Panc1 (cell line): ENCODE results near the gene FNIP2. TPM values are rescaled to one million over a fixed set of nuclear protein-coding genes. Genes with fewer than 3 reads are reported as not detected.

Source experiments
- ATAC-seq: fragments of 200-7000 bp; cut with Tn5 transposase; 2 replicates; pipeline ENCODE4 v1.9.1; 2020; ENCODE audit warnings: mild to moderate bottlenecking, moderate library complexity
- BruUV-seq: library from RNA; stranded (reverse); fragments of 400-500 nt; replicated peaks from 2 replicates; lab custom pipeline; 2021; lab: Mats Ljungman, UMichigan
- CTCF ChIA-PET: fragments of 300-600 bp; sonication (Branson Sonifier 250); formaldehyde crosslinking; loops from one replicate; lab custom pipeline; 2022; ENCODE audit warnings: antibody characterized with exemption; lab: Charles Lee
- POLR2A ChIA-PET: fragments of 300-600 bp; sonication (Branson Sonifier 250); formaldehyde crosslinking; loops from one replicate; lab custom pipeline; 2022; ENCODE audit warnings: antibody characterized with exemption; lab: Charles Lee
- DNase-seq: peaks from one replicate; pipeline ENCODE4 v3.0.0-alpha.2; 2010; ENCODE audit warnings: low read depth, low spot score
- H3K27ac ChIP-seq: 2 replicates; pipeline ENCODE4 v1.5.1; 2011; ENCODE audit warnings: mild to moderate bottlenecking, low read length, inconsistent platforms
- H3K27me3 ChIP-seq: fragments of 200-500 bp; sonication (Bioruptor generic); 2 replicates; pipeline ENCODE4 v1.6.0; 2014; ENCODE audit warnings: low read length, inconsistent platforms; ENCODE audit not compliant: control insufficient read depth, insufficient read depth
- H3K36me3 ChIP-seq: fragments of 200-500 bp; sonication (Bioruptor generic); 2 replicates; pipeline ENCODE4 v1.5.1; 2014; ENCODE audit warnings: inconsistent platforms, mild to moderate bottlenecking, low read length, moderate library complexity; ENCODE audit not compliant: control insufficient read depth, insufficient read depth
- H3K4me1 ChIP-seq: 2 replicates; pipeline ENCODE4 v1.5.1; 2011; ENCODE audit warnings: inconsistent platforms, mild to moderate bottlenecking, low read length, moderate library complexity; ENCODE audit not compliant: control insufficient read depth, insufficient read depth
- H3K4me3 ChIP-seq, 2 experiments: 2 replicates each; pipeline ENCODE4 v1.5.1; 2011 to 2012; ENCODE audit warnings: low read depth in 2 of 2, low read length in 2 of 2, mild to moderate bottlenecking in 2 of 2, inconsistent platforms in 1 of 2, moderate library complexity in 1 of 2
- H3K9me3 ChIP-seq: fragments of 200-500 bp; sonication (Bioruptor generic); 2 replicates; pipeline ENCODE4 v1.5.1; 2014; ENCODE audit warnings: low read depth, mild to moderate bottlenecking, inconsistent platforms, low read length, moderate library complexity; ENCODE audit not compliant: control insufficient read depth, insufficient read depth
- CTCF ChIP-seq: fragments of 450-650 bp; IDR thresholded peaks from 2 replicates; pipeline ENCODE4 v1.5.1; 2017; ENCODE audit warnings: mild to moderate bottlenecking
- POLR2AphosphoS5 ChIP-seq: IDR thresholded peaks from 2 replicates; pipeline ENCODE4 v1.6.1; 2012; ENCODE audit warnings: mild to moderate bottlenecking, low read depth, low read length, moderate library complexity
- REST ChIP-seq, 2 experiments: IDR thresholded peaks; 2 replicates each; pipeline ENCODE4 v1.6.1; 2011 to 2012; ENCODE audit warnings: low read depth in 2 of 2, control low read depth in 1 of 2, low read length in 1 of 2, mild to moderate bottlenecking in 1 of 2, moderate library complexity in 1 of 2; ENCODE audit not compliant: insufficient read depth in 1 of 2
- SIN3A ChIP-seq: IDR thresholded peaks from 2 replicates; pipeline ENCODE4 v1.6.1; 2012; ENCODE audit warnings: low read depth, mild to moderate bottlenecking, low read length, moderate library complexity, borderline replicate concordance; ENCODE audit not compliant: insufficient read depth
- TCF7L2 ChIP-seq: IDR thresholded peaks from 2 replicates; pipeline ENCODE4 v1.6.1; 2011; ENCODE audit warnings: mild to moderate bottlenecking, low read depth, low read length, inconsistent platforms
- in situ Hi-C: cut with HindIII; loops from 2 replicates; pipeline ENCODE4 v1.10.0; 2016; ENCODE audit warnings: low sequenced_read_pairs, low pct_unique_long_range_greater_than_20kb
- intact Hi-C: fragments of 100-400 bp; cut with micrococcal nuclease; formaldehyde crosslinking; loops from one replicate; pipeline ENCODE4 v1.10.0; 2022; ENCODE audit not compliant: unreplicated experiment
- total RNA-seq: library from RNA; stranded (reverse); gene quantifications from one replicate; pipeline ENCODE4 v1.2.1, GENCODE V29; 2021; ENCODE audit not compliant: unreplicated experiment

The FNIP2 gene
- total RNA-seq, 1 experiment from 2014 or later = 17.7 TPM

GRCh38 chr4:158903079-158903456 lies 134.2 kb downstream of the FNIP2 start:
- no peak overlapping the region for H3K27ac ChIP-seq
- intact Hi-C loops (no loop called here), in situ Hi-C loops (no loop called here)
- ChIA-PET CTCF (no interaction called here), POLR2A (no interaction called here)
- no TSS peak for BruUV-seq
- H3K27me3 ChIP-seq = no peaks in the 10 kb centered on the region
- H3K4me1 ChIP-seq = no peaks in the 10 kb centered on the region
- TF ChIP-seq SIN3A = no peak
- TF ChIP-seq POLR2AphosphoS5 = no peak
- TF ChIP-seq CTCF = no peak
- TF ChIP-seq REST (IDR thresholded peaks at IDR 0.05; ENCODE audit: insufficient read depth in 1 of 2, low read depth in 2 of 2, low read length in 1 of 2) = no peak
- no peak for TF ChIP-seq TCF7L2
- no peak for DNase-seq
- H3K4me3 ChIP-seq = no peak overlapping the region
- no peaks in the 10 kb centered on the region for H3K36me3 ChIP-seq
- ATAC-seq = no peak
- H3K9me3 ChIP-seq = no peaks in the 10 kb centered on the region

GRCh38 chr4:158903472-158904043 lies 134.7 kb downstream of the FNIP2 start:
- ChIA-PET CTCF (no interaction called here), POLR2A (no interaction called here)
- Histone ChIP-seq H3K27me3 (no peaks in the 10 kb centered on the region), H3K27ac (no peak overlapping the region), H3K4me1 (no peaks in the 10 kb centered on the region), H3K4me3 (no peak overlapping the region), H3K9me3 (no peaks in the 10 kb centered on the region), H3K36me3 (no peaks in the 10 kb centered on the region)
- intact Hi-C loops = no loop called here
- DNase-seq (no peak), ATAC-seq (no peak)
- no TSS peak for BruUV-seq
- TF ChIP-seq SIN3A = no peak
- no peak for TF ChIP-seq CTCF
- no peak for TF ChIP-seq POLR2AphosphoS5
- no peak for TF ChIP-seq TCF7L2
- no peak for TF ChIP-seq REST (IDR thresholded peaks at IDR 0.05; ENCODE audit: insufficient read depth in 1 of 2, low read depth in 2 of 2, low read length in 1 of 2)
- in situ Hi-C loops = no loop called here
